Measurements from ENCODE around the gene MAGOH. TPM values are rescaled to one million over a fixed set of nuclear protein-coding genes. Genes with fewer than 3 reads are reported as not detected.

The MAGOH gene
- total and polyA plus RNA-seq, 2 donors (not counting 1 experiment from before 2014, with no cell fraction given), result 10.8 to 45.6 TPM

- H3K79me2 ChIP-seq (ENCODE audit: control insufficient read depth, insufficient read depth, low read length), result no peaks in the 10 kb centered on the region
- no peak overlapping the region for H3K4me3 ChIP-seq (ENCODE audit: control extremely low read depth in 1 of 5, extremely low read depth in 1 of 5, insufficient read depth in 1 of 5, low read depth in 2 of 5, low read length in 4 of 5)
- Mint-ChIP-seq H3K4me1 (no peaks in the 10 kb centered on the region), H3K4me3 (no peak overlapping the region), H3K27ac (no peak overlapping the region), H3K9me3 (ENCODE audit: insufficient read depth) (no peaks in the 10 kb centered on the region), H3K27me3 (no peaks in the 10 kb centered on the region)
- ATAC-seq (ENCODE audit: low read depth) (no peak), DNase-seq (no peak)
- ChIA-PET CTCF (interaction anchor here (1.1 kb wide), 1 partner anchor 24 kb away, joined by 5 read pairs; no protein-coding TSS in a partner anchor), POLR2A (no interaction called here)
- H3K27me3 ChIP-seq (replicated peaks in 1 of 4; ENCODE audit: control extremely low read depth in 1 of 4, control insufficient read depth in 3 of 4, insufficient read depth in 4 of 4, low read length in 3 of 4), result no peaks in the 10 kb centered on the region
- no peaks in the 10 kb centered on the region for H3K4me1 ChIP-seq (ENCODE audit: control insufficient read depth in 2 of 2, insufficient read depth in 2 of 2, low read length in 2 of 2)
- H3K9me3 ChIP-seq (ENCODE audit: control extremely low read depth in 1 of 3, control insufficient read depth in 2 of 3, insufficient read depth in 1 of 3, low read length in 2 of 3), result no peaks in the 10 kb centered on the region
- WGBS (ENCODE audit: insufficient coverage), result 100% methylated on average over 2 of the region's 4 CpGs
- H4K20me1 ChIP-seq (ENCODE audit: control insufficient read depth, insufficient read depth, low read length, poor library complexity, severe bottlenecking), result no peaks in the 10 kb centered on the region
- H2AFZ ChIP-seq (ENCODE audit: insufficient read depth, low read depth, low read length, poor library complexity, severe bottlenecking), result no peak overlapping the region
- no peak overlapping the region for H3K4me2 ChIP-seq (replicated peaks; ENCODE audit: low read depth, low read length, poor library complexity, severe bottlenecking)
- no peak overlapping the region for H3K9ac ChIP-seq (ENCODE audit: low read length)
- peaks cover 3% of the 10 kb centered on the region in 2 experiments for H3K36me3 ChIP-seq (replicated peaks in 1 of 2; ENCODE audit: control extremely low read depth in 1 of 2, control insufficient read depth in 1 of 2, extremely low read depth in 1 of 2, insufficient read depth in 2 of 2, low read length in 1 of 2)
- intact Hi-C loops (cut with micrococcal nuclease), result no loop called here
- no peak for TF ChIP-seq EZH2 (IDR thresholded peaks at IDR 0.05; ENCODE audit: borderline replicate concordance, insufficient read depth, low read depth, low read length, poor library complexity, severe bottlenecking)
- TF ChIP-seq, protein P1, sequence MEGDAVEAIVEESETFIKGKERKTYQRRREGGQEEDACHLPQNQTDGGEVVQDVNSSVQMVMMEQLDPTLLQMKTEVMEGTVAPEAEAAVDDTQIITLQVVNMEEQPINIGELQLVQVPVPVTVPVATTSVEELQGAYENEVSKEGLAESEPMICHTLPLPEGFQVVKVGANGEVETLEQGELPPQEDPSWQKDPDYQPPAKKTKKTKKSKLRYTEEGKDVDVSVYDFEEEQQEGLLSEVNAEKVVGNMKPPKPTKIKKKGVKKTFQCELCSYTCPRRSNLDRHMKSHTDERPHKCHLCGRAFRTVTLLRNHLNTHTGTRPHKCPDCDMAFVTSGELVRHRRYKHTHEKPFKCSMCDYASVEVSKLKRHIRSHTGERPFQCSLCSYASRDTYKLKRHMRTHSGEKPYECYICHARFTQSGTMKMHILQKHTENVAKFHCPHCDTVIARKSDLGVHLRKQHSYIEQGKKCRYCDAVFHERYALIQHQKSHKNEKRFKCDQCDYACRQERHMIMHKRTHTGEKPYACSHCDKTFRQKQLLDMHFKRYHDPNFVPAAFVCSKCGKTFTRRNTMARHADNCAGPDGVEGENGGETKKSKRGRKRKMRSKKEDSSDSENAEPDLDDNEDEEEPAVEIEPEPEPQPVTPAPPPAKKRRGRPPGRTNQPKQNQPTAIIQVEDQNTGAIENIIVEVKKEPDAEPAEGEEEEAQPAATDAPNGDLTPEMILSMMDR (IDR thresholded peaks at IDR 0.05), result no peak
- no peak overlapping the region for H3K27ac ChIP-seq (ENCODE audit: low read length in 2 of 2)
Measured at GRCh38 chr1:53254011-53254640, 15.8 kb upstream of the MAGOH start.

DNA sequence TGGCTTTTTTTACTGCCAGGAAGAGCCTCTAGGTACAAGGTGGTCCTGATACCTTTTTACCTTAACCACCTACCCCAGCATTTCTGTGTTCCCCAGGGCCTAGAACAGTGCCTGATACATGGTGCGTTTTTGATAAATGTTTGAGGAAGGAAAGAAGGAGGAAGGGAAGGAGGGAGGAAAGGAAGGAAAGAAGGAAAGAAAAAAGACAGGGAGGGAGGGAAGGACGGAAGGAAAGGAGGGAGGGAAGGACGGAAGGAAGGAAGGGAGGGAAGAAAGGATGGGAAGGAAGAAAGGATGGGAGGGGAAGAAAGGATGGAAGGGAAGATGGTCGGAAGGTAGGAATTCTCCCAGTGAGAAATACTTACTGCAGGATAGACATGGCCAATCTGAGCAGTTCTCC, 12.0 kb upstream of the MAGOH start:
- 100% methylated on average over 3 of the region's 4 CpGs for WGBS (ENCODE audit: insufficient coverage)
- no peaks in the 10 kb centered on the region for H4K20me1 ChIP-seq (ENCODE audit: control insufficient read depth, insufficient read depth, low read length, poor library complexity, severe bottlenecking)
- no peak overlapping the region for H3K4me2 ChIP-seq (replicated peaks; ENCODE audit: low read depth, low read length, poor library complexity, severe bottlenecking)
- POLR2A ChIA-PET, result no interaction called here
- H3K27ac Mint-ChIP-seq, result no peak overlapping the region
- ATAC-seq (ENCODE audit: low read depth) (no peak), DNase-seq (no peak)
- peaks cover 3% of the 10 kb centered on the region in 2 experiments for H3K36me3 ChIP-seq (replicated peaks in 1 of 2; ENCODE audit: control extremely low read depth in 1 of 2, control insufficient read depth in 1 of 2, extremely low read depth in 1 of 2, insufficient read depth in 2 of 2, low read length in 1 of 2)
- intact Hi-C loops (cut with micrococcal nuclease), result no loop called here
- no peak for TF ChIP-seq EZH2 (IDR thresholded peaks at IDR 0.05; ENCODE audit: borderline replicate concordance, insufficient read depth, low read depth, low read length, poor library complexity, severe bottlenecking)
- TF ChIP-seq, protein P1 (IDR thresholded peaks at IDR 0.05), result no peak
- H3K4me1 ChIP-seq (ENCODE audit: control insufficient read depth in 2 of 2, insufficient read depth in 2 of 2, low read length in 2 of 2), result peaks cover 15% of the 10 kb centered on the region in 2 donors
- CTCF ChIA-PET, result no interaction called here
- no peak overlapping the region for H2AFZ ChIP-seq (ENCODE audit: insufficient read depth, low read depth, low read length, poor library complexity, severe bottlenecking)
- no peaks in the 10 kb centered on the region for H3K9me3 Mint-ChIP-seq (ENCODE audit: insufficient read depth)
- peaks cover 21% of the 10 kb centered on the region for H3K4me1 Mint-ChIP-seq
- no peak overlapping the region for H3K9ac ChIP-seq (ENCODE audit: low read length)
- no peaks in the 10 kb centered on the region for H3K27me3 ChIP-seq (replicated peaks in 1 of 4; ENCODE audit: control extremely low read depth in 1 of 4, control insufficient read depth in 3 of 4, insufficient read depth in 4 of 4, low read length in 3 of 4)
- H3K27me3 Mint-ChIP-seq, result no peaks in the 10 kb centered on the region
- H3K4me3 Mint-ChIP-seq, result no peak overlapping the region
- no peaks in the 10 kb centered on the region for H3K79me2 ChIP-seq (ENCODE audit: control insufficient read depth, insufficient read depth, low read length)
- H3K27ac ChIP-seq (ENCODE audit: low read length in 2 of 2), result no peak overlapping the region
- H3K9me3 ChIP-seq (ENCODE audit: control extremely low read depth in 1 of 3, control insufficient read depth in 2 of 3, insufficient read depth in 1 of 3, low read length in 2 of 3), result no peaks in the 10 kb centered on the region
- no peak overlapping the region for H3K4me3 ChIP-seq (ENCODE audit: control extremely low read depth in 1 of 5, extremely low read depth in 1 of 5, insufficient read depth in 1 of 5, low read depth in 2 of 5, low read length in 4 of 5)
